ENCODE measurements around the gene LRRC10B.

LRRC10B gene

DNA sequence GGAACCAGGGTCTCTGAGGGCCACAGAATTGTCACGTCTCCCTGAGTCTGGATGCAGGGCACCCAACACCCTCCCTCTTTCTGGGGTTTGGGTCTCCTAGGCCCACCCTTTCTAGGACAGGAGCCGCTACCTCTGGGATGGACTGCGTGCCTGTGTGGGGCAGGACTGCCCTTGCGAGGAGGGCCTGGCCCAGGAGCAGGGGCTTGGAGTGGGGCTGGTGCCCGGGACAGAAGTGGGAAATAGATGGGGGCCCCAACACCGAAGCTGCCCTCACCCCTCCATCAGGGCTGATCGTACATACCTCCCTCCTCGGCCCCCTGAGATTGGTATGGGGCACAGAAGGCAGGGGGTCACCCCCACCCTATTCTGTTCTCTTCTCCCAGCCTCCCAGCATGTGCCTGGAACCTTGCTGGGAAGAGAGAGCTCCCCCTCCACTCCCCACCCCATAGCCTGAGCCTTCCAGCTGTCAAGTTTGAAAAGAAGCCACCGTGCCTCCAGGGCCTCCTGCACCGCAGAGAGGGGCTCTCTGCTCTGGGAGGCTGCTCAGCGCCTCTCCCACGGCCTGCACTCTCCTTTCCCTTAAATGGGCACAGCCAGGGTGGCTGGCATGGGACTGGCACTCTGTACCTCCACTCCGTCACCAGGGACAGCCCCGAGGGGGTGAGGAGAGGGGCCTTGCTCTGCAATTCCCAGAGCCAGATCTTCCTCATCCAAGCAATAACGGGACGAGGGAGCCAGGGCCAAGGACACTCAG lies 1.8 kb downstream of the LRRC10B start:
- DNase-seq: no peak

DNA sequence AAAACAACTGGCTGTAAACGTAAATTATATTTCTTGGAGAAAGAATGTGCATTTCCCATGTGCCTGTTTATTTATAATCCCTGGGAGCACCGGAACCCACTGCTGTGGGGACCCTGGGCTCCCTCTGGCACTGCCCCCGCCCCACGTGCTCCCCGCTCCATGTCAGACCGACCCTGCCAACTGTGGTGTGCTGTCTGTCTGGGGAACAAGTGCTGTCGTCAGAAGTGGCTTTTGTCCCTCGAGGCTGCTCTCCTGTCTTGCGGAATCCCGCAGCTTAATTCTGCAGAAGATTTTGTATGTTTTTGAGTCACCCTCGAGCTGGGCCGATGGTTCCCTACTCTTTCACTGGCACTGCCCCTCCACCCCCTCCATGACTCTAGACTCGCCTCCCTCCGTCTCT lies 2.4 kb downstream of the LRRC10B start:
- DNase-seq: no peak

DNA sequence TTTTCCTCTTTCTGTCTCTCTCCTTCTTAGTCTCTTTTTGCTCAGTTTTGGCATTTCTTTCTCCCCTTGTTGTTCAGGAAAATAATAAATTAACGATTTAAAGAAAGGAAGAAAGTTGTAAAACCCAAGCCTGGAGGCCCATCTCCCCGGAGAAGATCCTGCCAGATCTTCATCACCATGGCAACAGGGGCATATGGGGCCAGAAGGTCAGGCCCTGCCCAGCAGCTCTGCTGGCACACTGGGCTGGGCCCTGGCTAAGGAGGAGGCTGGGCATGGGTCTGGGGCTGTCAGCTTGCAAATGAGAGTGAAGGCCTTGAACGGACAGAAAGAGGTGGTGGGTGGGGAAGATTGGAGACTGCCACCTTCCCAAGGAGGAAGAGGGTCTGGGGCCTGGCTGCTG lies 2.8 kb downstream of the LRRC10B start:
- no peak for DNase-seq

DNA sequence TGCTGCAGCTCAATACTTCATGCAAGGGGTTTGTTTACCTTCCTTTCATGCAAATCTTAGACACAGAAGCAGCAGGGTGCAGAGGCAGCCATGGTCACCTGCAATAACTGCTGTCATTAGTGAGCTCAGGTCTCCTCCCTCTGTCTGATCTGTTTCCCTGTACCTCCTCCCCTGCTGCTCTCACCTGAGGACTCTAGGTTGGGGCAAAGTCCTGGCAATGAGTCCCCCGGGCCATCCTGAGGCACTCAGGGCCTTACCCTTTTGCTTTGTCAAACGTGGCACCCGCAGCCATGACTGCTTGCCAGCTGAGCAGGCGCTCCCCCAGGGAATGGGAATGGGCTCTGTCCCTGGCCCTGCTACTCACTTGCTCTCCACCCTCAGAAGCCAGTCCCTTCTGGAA lies 3.9 kb downstream of the LRRC10B start:
- DNase-seq: peak; percentile 44

DNA sequence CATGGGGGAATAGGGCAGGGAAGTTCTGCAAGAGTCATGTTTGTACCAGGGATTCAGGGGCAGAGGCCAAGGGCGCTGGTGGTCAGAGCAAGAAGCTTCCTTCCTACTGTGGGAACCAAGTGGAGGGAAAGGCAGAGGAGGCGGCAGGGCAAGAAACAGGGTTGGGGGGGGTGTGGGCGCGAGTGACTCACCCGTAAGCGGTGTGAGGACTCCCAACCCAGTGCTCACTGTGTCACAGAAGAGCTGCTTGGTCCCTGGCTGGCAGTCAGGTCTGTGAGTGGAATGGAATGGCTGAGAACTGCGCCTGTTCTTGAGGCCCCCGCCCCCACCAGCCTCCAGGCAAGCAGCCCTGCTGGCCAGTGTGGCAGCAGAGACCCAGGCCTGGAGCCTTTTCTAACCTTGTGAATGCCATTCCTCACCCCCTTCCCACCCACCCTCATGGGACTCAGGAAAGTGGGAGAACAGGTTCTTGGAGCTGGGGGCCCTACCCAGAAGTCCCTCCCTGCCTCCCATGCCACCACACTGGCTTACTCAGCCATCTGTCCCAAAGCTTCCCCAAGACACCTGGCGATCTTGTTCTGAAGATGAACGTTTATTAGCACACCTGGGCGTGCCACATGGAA lies 4.7 kb downstream of the LRRC10B start:
- DNase-seq: no peak

DNA sequence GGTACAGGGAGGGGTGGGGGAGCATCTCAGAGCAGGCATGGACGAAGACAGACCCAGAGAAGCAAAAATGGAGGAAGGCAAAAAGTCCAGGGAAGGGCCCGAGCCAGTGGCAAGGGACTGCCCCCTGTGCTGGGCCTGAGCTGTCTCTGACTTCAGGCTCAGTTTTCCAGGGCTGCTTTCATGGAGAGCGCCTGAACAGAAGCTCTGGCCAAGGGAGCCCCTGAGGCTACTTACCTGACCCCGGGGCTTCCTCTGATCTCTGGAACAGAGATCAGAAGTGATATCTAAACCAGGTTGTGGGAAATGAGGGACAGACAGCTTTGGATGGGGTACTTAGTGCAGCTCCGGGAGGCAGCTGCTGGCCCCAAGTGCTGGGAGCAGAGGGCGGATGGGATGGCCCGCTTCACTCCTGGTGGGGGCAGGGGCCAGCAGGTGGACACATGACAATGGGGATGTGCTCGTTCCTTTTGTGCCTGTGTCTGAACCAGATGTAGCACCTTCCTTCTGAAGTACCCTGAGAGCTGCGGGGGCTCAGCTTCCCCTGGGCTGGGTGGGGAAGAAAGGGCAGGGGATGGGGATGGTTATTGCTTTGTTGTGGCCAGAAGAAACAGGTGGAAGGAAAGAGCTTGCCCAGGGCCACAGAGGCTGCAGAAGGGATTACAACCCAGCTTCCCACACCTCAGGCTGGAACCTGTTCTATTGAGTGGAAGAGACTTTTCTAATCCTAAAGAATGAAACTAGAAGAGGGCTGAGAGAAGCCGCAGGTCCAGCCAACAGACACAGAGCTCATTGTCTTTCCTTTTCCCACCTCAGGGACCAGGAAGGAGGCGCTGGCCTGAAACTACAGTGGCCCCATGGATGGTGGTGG lies 5.7 kb downstream of the LRRC10B start:
- no peak for DNase-seq

DNA sequence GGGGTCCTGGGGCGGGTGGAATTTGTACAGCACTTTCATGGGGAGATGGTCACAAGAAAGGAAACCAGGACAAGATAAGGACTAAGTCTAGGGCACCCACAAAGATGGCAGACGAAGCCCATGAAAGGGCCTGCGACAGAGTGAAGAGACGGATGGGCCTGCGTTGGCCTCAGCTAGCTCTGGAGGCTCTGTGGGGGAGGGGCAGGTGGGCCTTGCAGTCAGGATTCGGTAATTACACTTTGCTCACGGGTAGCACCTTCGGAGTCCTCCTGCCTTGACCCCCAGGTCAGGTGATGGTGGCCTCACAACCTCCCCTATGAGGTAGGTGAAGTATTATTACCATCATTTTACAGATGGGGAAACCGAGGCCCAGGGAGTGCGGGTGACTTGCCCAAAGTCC lies 7.1 kb downstream of the LRRC10B start:
- no peak for DNase-seq

DNA sequence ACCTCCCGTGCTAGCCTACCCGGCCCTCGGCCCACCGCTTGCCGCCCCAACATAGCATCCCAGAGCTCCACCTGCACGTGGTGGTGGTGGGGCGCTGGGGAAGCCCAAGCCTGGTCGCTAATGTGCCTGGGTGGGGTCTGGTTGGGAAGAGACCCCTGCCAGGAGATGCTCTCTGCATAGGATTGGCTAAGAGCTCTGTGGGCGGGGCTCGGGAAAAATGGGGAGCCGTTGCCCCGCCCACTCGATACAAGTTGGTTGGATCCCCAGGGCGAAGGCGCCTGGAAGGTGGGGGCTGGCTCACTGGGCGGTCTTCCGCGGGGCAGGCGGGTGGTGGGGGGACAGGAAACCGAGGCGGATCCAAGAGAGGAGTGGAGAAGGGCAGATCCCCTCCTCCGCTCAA lies 7.6 kb downstream of the LRRC10B start:
- no peak for DNase-seq

DNA sequence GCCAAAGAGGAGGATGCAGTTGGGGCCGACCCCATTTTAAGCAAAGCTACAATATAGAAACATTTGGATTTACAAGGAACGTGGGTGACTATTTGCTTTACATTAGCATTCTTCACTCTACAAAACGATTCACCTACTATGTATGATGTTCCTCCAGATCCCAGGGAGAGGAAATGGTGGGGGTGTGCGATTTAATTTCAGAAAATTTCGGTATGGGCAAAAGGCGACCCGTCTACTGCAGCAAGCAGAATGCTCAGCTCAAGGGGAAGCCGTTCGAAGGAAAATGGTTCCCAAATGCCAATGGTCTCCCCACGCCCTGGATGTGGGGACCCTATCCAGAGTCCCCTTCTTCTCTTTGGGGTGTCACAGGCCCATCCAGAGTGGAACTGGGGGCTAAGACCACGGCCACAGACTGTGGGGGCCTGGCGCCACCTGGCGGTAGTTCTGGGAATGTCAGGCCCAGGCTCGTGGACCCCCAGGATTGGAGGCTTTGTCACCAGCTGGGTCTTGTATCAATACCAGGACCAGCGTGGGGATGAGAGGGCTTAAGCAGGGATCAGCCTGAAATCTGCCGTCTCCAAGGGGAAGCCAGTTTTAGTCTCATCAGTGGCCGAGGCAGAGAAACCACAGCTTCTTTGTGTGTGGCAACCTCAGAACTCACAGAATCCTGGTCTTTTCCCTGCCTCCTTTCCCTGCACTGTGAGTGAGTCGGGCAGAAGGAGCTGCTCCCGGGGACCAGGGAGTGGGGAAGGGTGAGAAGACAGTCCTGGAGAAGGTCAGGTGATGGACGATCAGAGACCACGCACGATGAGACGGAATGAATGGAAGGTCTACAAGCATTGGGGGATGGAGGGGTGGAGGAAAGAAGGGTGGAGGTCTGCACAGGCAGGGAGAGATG lies 8.4 kb downstream of the LRRC10B start:
- no peak for DNase-seq

DNA sequence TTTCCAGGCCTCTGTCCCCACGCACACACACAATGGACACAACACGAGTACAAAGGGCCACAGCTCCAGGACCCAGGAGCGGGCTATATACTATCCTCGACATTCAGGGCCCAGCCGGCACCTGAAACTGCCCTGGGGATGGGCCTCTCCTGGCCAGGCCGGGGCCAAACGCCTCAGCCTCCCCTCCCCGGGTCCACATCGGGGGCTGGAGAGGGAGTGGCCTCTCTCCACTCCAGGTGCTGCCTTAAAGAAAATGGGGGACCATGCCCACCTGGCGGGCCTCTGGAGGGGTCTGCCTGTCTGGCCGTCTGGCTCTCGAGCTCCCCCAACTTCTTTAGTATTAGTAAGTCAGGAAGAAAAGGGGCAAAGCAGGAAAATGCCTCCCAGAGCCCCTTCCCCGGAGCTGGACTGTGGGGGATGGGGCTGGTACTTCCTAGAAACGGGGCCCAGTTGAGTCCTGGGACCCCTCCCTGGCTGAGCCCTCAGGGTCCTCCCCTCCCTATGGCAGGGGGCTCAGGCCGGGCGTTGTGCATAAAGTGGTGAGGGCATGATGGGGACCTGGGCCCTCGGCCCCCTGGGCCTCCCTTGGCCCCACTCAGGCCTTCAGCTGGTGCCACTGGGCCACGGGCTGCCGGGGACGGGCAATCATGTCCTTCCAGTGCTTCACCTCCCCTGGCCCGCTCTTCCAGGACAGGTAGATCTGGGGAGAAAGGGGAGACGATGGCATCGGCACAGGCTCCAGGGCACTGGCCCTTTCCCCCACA lies 9.7 kb downstream of the LRRC10B start:
- DNase-seq: no peak

DNA sequence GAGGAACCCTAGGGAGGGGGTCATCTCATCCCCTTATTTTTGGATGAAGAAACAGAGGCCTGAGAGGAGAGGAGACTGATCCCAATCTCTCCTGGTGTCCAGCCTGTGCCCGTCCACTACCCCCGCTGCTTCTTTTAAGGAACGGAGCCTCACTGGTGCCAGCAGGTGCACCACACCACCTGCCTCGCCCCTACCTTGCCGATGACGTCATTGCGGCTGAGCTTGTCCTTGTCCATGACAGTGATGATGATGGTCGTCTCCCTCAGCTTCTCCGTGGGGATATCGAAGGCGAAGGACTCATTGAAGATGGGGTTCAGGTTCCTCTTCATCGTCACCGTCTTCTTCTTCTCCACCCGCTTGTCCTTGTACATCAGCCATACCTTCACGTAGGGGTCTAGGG lies 14.3 kb downstream of the LRRC10B start:
- DNase-seq: no peak

DNA sequence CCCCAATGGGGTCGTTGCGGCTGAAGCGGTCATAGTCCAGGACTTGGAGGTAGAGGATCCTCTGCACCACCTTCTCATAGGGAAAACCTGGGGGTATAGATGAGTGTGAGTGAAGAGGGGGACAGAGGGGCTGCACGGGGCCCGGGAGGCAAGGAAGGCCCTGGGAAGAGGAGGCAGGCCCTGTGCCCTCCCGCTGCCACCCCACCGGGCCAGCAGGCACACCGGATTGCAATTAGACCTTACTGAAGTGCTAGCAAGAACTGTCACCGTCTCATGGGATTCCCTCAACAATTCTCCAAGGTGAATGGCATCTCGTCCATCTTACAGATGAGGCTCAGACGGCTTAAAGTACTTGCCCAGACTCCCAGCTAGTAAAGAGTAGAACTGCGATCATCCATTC lies 15.9 kb downstream of the LRRC10B start:
- no peak for DNase-seq

DNA sequence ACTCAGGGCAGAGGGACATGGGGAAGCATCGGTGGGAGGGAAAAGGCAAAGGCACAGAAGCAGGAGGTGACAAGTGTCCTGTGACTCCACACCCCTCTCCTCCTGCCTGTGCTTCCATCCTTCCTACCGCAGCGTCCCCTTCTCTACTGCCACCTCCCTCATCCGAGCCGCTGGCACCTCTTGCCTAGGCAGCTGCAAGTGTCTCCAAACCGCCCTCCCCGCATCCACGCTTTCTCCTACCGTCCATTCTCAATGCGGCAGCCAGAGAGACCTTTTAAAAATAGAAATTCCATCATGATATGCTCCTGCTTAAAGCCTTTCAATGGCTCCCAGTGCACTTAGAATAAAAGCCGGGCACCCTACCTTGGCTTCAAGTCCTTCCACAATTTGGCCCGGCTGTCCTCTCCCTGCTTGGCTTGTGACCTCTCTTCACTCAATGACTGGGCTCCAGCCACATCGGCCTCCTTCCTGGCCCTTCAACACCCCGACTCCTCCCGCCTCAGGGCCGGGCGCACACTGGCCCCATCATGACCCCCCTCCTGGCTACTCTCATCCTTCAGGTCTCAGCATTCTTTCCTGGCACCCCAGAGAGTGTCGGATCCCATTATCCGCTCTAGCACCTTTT lies 16.5 kb downstream of the LRRC10B start:
- DNase-seq: no peak

DNA sequence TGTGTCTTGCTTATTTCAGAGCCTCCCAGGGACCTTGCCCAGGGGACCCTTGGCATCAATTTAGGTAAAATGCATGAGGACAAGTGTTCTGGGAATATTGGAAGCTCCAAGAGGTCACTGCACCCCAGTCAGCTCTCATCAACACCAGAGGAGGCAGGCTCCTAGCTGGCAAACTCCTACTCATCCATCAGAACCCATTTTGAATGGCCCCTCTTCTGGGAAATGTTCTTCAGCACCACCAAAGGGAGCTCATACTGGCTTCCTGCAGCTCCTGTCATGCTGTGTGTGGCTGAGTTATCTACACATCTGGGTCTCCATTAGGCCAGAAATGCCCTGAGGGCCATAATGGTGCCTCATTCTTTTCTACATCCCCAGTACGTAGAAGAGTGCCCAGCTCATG lies 17.7 kb downstream of the LRRC10B start:
- no peak for DNase-seq

DNA sequence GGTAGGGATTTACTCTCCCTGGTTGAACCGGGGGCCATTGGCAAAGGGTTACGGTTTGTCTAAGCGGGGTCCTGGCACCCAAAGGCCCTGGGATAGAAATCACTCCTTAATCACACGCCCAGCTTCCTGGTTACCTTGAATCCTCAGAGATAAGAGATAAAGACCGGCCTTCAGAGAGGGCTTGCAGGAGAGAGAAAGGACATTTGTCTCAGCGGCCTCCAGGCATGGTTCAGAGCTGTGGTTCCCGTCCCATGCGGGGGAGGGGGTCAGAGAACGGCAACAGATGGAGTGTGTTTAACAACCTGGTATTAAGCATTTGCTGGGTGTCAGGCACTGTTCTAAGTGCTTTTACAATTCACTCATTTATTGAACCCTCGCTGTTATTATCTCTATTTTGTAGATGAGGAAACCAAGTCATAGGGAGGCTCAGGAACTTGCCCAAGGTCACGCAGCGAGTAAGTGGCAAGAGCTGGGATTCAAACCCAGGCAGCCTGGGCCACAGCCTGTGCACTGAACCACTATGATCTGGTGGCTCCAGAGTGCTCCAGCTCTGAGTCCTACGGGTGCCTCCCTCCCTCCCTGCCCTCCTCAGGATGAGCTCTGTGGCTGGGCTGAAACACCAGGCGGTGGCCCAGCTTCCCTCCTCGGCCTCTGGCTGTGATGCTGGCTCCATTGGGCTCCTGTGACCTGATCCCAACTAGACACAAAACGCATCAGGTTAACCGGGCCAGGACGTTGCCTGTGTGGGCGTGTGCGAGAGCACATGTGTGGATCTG lies 18.6 kb downstream of the LRRC10B start:
- DNase-seq: no peak

DNA sequence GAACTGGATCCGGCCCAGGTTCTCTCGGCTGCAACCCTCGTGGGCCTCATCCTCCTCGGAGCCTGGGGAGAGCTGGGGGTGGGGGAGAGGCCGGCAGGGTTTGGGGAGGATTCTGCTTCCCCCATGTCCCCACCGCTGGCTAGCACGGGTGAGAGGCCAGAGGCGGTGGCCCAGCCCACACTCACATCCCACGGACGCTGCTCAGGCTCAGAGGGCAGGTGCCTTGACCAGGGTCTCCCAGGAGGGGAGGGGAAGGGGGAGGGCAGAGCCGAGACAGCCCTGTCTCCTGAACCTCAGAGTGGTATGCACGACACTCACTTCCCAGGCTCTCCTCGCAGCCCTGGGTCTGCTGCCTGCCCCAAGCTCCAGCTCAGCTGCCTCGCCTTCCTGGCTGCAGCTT lies 19.6 kb downstream of the LRRC10B start:
- DNase-seq: no peak

DNA sequence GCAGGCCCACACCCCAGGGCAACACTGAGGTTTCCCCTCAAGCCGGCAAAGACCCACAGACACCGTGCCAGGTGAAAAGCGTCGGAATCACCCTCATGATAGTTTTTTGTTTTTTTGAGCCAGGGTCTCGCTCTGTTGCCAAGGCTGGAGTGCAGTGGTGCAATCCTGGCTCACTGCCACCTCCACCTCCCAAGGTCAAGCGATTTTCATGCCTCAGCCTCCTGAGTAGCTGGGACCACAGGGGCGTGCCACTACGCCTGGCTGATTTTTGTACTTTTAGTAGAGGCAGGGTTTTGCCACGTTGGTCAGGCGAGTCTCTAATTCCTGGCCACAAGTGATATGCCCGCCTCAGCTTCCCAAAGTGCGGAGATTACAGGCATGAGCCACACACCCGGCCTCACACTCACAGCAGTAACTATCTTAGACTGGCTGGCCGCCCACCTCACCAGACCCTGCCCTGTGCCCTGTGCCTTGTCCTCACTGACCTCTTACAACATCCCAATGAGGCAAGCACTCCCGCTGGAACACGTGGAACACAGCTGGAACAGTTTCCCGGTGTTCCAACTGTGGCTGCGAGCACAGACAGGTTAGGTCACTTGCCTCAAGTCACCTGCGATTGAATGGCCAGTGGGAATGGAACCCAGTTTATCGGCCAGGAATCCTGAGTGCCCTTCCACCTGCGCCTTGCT lies 21.1 kb downstream of the LRRC10B start:
- no peak for DNase-seq

DNA sequence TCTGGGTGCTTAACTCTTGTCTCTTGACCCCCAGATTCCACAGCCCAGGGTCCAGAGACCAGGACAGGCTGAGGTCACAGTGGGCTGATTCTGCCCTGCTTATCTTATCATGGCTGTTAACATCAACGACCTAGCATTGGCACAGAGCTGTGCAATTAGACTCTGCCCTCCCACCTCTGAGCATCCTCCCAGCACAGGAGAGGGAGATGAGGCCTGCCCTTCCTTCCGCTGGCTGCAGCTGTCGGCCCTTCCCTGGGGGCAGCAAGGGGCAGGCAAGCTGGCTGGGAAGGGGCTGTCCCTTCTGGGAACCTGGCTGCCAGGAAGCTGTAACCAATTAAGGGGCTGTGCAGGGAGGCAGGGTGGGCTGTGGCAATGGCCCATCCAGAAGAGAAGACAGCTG lies 22.5 kb downstream of the LRRC10B start:
- DNase-seq: no peak

DNA sequence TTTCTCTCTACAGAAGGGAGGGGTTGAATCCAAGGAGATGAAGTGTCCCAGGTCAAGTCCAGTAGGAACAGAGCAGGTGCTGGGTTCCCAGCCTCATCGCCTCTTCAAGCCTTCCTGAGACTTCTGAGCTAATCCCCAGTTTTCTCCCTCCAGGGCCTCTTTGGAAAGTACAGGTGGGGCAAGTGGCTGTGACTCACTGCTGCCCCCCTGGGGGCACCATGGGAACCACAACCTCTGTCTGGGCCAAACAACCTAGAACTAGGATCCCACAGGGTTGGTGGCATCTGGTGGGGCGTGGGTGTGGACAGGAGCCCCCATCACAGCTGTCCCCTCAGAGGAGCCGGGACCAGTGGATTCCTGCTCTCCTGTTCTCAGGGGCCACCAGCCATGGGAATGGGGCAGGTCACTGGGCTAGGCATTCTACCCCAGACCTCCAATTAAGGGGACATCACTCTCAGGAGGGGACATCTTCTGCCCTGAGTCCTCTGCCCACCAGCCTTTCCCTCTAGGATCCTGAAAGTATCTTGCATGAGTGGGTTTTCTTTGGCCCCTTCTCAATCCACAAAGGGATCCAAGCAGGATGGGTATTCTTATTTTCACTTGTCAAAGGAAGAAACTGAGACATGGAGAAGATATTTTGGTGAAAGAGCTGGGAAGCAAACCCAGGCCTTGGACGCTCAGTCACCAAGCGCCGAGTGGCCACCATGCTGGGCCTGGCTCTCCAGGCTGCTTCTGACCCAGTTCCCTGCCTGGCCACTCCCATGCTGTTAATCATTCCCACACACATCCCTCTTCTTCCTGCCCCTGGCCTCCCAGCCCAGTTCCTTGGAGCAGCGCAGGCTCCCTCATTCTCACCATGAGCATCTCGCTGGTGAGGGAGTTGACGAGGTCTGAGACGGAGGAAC lies 23.8 kb downstream of the LRRC10B start:
- DNase-seq: peak; percentile 24

Data from NCI-H748 treated with DMSO at 0.1 percent for 48 hours (cell line).